Ovary (tissue), 9 donors: Measurements from ENCODE around the gene ANGPT4. TPM values are rescaled to one million over a fixed set of nuclear protein-coding genes. Genes with fewer than 3 reads are reported as not detected.
A peak's percentile ranks its signal among the peaks of the same experiment; 100 is the strongest.

Experiments used
- DNase-seq, 5 donors: peaks; one replicate each; pipeline ENCODE4 v3.0.0-alpha.2; 2019 to 2020
- H3K27ac ChIP-seq, 2 donors: fragments of 200-600 bp; one replicate each; pipeline versions ENCODE4 v1.5.1 to v1.8.0; 2019 to 2022
- H3K27me3 ChIP-seq: fragments of 200-600 bp; one replicate; pipeline ENCODE4 v1.8.0; 2022
- H3K36me3 ChIP-seq: fragments of 200-600 bp; sonication (generic); one replicate; pipeline ENCODE4 v1.5.1; 2019
- H3K4me1 ChIP-seq: one replicate; pipeline ENCODE4 v1.8.1; 2013; ENCODE audit warnings: mild to moderate bottlenecking, moderate library complexity; ENCODE audit not compliant: insufficient read depth
- H3K4me3 ChIP-seq: fragments of 200-600 bp; sonication (generic); one replicate; pipeline ENCODE4 v1.5.1; 2017
- H3K9me3 ChIP-seq, 2 donors: fragments of 200-600 bp in 1 of 2; sonication (generic) in 1 of 2; one replicate each; pipeline versions ENCODE4 v1.5.1 to v1.8.1; 2013 to 2019; ENCODE audit warnings: mild to moderate bottlenecking in 1 of 2, moderate library complexity in 1 of 2
- CTCF ChIP-seq, 3 donors: fragments of 450-650 bp in 2 of 3; fragments of 200-600 bp in 1 of 3; IDR thresholded peaks; one replicate each; pipeline versions ENCODE4 v1.5.1 to v1.8.0; 2016 to 2022; ENCODE audit warnings: antibody characterized with exemption in 3 of 3, mild to moderate bottlenecking in 1 of 3
- EP300 ChIP-seq: sonication (generic); formaldehyde crosslinking; IDR thresholded peaks from one replicate; pipeline ENCODE4 v1.6.1; 2017; ENCODE audit warnings: antibody characterized with exemption
- POLR2A ChIP-seq: fragments of 450-650 bp; IDR thresholded peaks from one replicate; pipeline ENCODE4 v1.6.1; 2017; ENCODE audit warnings: antibody characterized with exemption, mild to moderate bottlenecking, moderate library complexity
- WGBS, 3 donors: extraction: QIAGEN DNeasy Blood & Tissue Kit in 1 of 3; methylation state at CpG; one replicate each; pipeline versions ENCODE4 v1.1.5 to v1.1.7; 2013 to 2017; 5-methylcytosine and 5-hydroxymethylcytosine counted together
- intact Hi-C, 4 donors: fragments of 100-400 bp; cut with DNase I; formaldehyde crosslinking; loops; one replicate each; pipeline versions ENCODE4 v1.11.0 to v1.15.1; 2022 to 2023
- polyA plus RNA-seq, 2 donors: library from polyadenylated mRNA; stranded (reverse); fragments of 200-250 nt in 1 of 2; fragments of 350-450 nt in 1 of 2; fragmentation: Illumina TruSeq in 1 of 2; extraction: RNeasy Lipid Tissue Mini Kit (QIAGEN cat#74804) in 1 of 2; gene quantifications; one replicate each; pipeline ENCODE4 v1.2.3, GENCODE V29; 2013 to 2014
- total RNA-seq, 7 donors: library from RNA; depleted of rRNA in 2 of 7; stranded (reverse); fragments of >200 nt in 2 of 7; fragmentation: NEBNext Ultra II Directional in 3 of 7; extraction: Animal tissue kit (Norgen Biotek cat#: 25700) in 3 of 7; gene quantifications; one replicate each; pipeline versions ENCODE4 v1.1.0 to v1.2.4, GENCODE V29; 2016 to 2023
- donor health status: DM: no; HTN: no; CAD: no; lungs with moderate emphysema.
- donor health status: DM: no; HTN: no; CAD: no.
- donor health status: Bipolar disorder and iron deficiency.
- donor health status: DM: yes; HTN: yes; CAD: no.
- donor health status: DM: no; HTN: no; CAD: no.
- donor health status: DM: yes; HTN: yes; CAD: no.

ANGPT4 gene
- total and polyA plus RNA-seq, 9 donors: 0.58 to 10.7 (median 2.0) TPM

- H3K4me1 ChIP-seq: peaks cover 36% of the 10 kb centered on the region
- no peak overlapping the region for H3K4me3 ChIP-seq
- no peaks in the 10 kb centered on the region for H3K36me3 ChIP-seq
- intact Hi-C loops: no loop called here
- peak overlapping the region; percentile 44 to 79 for H3K27ac ChIP-seq
- 5 to 19% (median 6%) methylated on average over 12 of the region's 12 CpGs for WGBS, 3 donors
- TF ChIP-seq POLR2A (no peak), CTCF (IDR thresholded peaks at IDR 0.05) (no peak), EP300 (no peak)
- no peaks in the 10 kb centered on the region for H3K9me3 ChIP-seq
- peak; percentile 42 to 72 (median 62) for DNase-seq
- H3K27me3 ChIP-seq: no peaks in the 10 kb centered on the region
These were observed 5.0 kb downstream of the ANGPT4 start for GRCh38 chr20:910870-911770.

GRCh38 chr20:910132-910869, 5.8 kb downstream of the ANGPT4 start:
- H3K4me3 ChIP-seq: no peak overlapping the region
- peak overlapping the region; percentile 44 to 79 for H3K27ac ChIP-seq
- no peaks in the 10 kb centered on the region for H3K9me3 ChIP-seq
- H3K4me1 ChIP-seq: peaks cover 30% of the 10 kb centered on the region
- WGBS, 3 donors: 16 to 26% (median 21%) methylated on average over 9 of the region's 9 CpGs
- TF ChIP-seq POLR2A: no peak
- TF ChIP-seq EP300: no peak
- no peak for TF ChIP-seq CTCF (IDR thresholded peaks at IDR 0.05)
- H3K27me3 ChIP-seq: no peaks in the 10 kb centered on the region
- intact Hi-C loops: no loop called here
- no peaks in the 10 kb centered on the region for H3K36me3 ChIP-seq
- peak in 4 of 5 donors; percentile 46 to 59 (median 49) for DNase-seq

GRCh38 chr20:909641-910040, 6.5 kb downstream of the ANGPT4 start:
- no peaks in the 10 kb centered on the region for H3K27me3 ChIP-seq
- DNase-seq: no peak
- TF ChIP-seq EP300: no peak
- no peak for TF ChIP-seq POLR2A
- TF ChIP-seq CTCF (IDR thresholded peaks at IDR 0.05): no peak
- no peaks in the 10 kb centered on the region for H3K36me3 ChIP-seq
- H3K9me3 ChIP-seq: no peaks in the 10 kb centered on the region
- WGBS, 3 donors: 83 to 89% (median 85%) methylated on average over 3 of the region's 3 CpGs
- intact Hi-C loops: no loop called here
- peak overlapping the region in 1 of 2 donors; percentile 79 for H3K27ac ChIP-seq
- no peak overlapping the region for H3K4me3 ChIP-seq
- H3K4me1 ChIP-seq: peaks cover 30% of the 10 kb centered on the region

GRCh38 chr20:906703-907270, 9.3 kb downstream of the ANGPT4 start:
- intact Hi-C loops: no loop called here
- Histone ChIP-seq H3K27me3 (no peaks in the 10 kb centered on the region), H3K4me3 (no peak overlapping the region), H3K9me3 (no peaks in the 10 kb centered on the region), H3K36me3 (no peaks in the 10 kb centered on the region), H3K4me1 (peaks cover 20% of the 10 kb centered on the region), H3K27ac (no peak overlapping the region)
- no peak for TF ChIP-seq EP300
- TF ChIP-seq POLR2A: no peak
- no peak for TF ChIP-seq CTCF (IDR thresholded peaks at IDR 0.05)
- 32 to 57% (median 36%) methylated on average over 4 of the region's 4 CpGs for WGBS, 3 donors
- DNase-seq: no peak
